Thoracic aorta (tissue), 2 donors: ENCODE data around the gene ZNF280B. TPM values are rescaled to one million over a fixed set of nuclear protein-coding genes. Genes with fewer than 3 reads are reported as not detected.

Source experiments
- ATAC-seq: fragments of 150-250 bp; one replicate; pipeline ENCODE4 v1.8.0; 2017; ENCODE audit warnings: low read depth; ENCODE audit not compliant: insufficient number of reproducible peaks, low FRiP score
- DNase-seq: peaks from one replicate; pipeline ENCODE4 v3.0.0-alpha.2; 2020; ENCODE audit warnings: low spot score
- H3K27ac ChIP-seq, 2 donors: fragments of 200-600 bp; sonication (generic); 1 replicate in 1 of 2; 2 replicates in 1 of 2; pipeline ENCODE4 v1.5.1; 2016; ENCODE audit warnings: mild to moderate bottlenecking in 2 of 2, moderate library complexity in 2 of 2
- H3K27me3 ChIP-seq: fragments of 200-600 bp; sonication (generic); replicated peaks from 2 replicates; pipeline ENCODE4 v1.6.0; 2016; ENCODE audit warnings: mild to moderate bottlenecking; ENCODE audit not compliant: insufficient read depth
- H3K36me3 ChIP-seq: fragments of 200-600 bp; sonication (generic); one replicate; pipeline ENCODE4 v1.5.1; 2016
- H3K4me1 ChIP-seq, 2 donors: fragments of 200-600 bp; sonication (generic); 1 replicate in 1 of 2; 2 replicates in 1 of 2; pipeline versions ENCODE4 v1.5.1 to v1.6.0; 2016; ENCODE audit warnings: low read depth in 2 of 2, mild to moderate bottlenecking in 1 of 2; ENCODE audit not compliant: control insufficient read depth in 1 of 2
- H3K4me3 ChIP-seq: fragments of 200-600 bp; sonication (generic); 2 replicates; pipeline ENCODE4 v1.5.1; 2016; ENCODE audit warnings: mild to moderate bottlenecking
- H3K9me3 ChIP-seq: fragments of 200-600 bp; sonication (generic); 2 replicates; pipeline ENCODE4 v1.5.1; 2016
- total RNA-seq, 2 donors: library from RNA; depleted of rRNA; stranded (reverse); fragments of >200 nt; gene quantifications; one replicate each; pipeline versions ENCODE4 v1.1.0 to v1.2.3, GENCODE V29; 2016
- TF ChIP-seq, protein P1 (sequence below): fragments of 200-600 bp; sonication (generic); IDR thresholded peaks from one replicate; pipeline ENCODE4 v1.5.1; 2019; ENCODE audit warnings: antibody characterized with exemption

ZNF280B gene
- total RNA-seq, 2 donors from 2014 or later, result not detected

DNA sequence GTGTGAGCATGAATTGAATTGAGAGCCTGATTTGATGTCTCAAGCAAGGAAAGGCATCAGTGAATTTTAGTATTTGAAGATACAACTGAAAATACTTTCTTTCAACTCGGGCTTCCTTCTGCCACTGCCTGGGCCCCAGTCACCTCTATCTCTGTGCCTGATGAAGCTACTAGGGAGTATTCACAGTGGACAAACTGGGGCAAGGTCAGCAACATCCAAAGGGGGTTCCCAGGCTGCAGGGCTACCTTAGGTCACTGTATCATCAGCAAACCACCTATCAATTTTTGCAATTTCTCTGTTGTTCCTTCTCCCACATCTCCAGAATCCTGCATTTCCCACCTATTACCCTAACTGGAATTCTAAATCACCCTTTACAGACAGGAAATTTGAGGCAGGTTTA is 40.4 kb upstream of the ZNF280B start:
- ATAC-seq, result no peak
- TF ChIP-seq, protein P1, sequence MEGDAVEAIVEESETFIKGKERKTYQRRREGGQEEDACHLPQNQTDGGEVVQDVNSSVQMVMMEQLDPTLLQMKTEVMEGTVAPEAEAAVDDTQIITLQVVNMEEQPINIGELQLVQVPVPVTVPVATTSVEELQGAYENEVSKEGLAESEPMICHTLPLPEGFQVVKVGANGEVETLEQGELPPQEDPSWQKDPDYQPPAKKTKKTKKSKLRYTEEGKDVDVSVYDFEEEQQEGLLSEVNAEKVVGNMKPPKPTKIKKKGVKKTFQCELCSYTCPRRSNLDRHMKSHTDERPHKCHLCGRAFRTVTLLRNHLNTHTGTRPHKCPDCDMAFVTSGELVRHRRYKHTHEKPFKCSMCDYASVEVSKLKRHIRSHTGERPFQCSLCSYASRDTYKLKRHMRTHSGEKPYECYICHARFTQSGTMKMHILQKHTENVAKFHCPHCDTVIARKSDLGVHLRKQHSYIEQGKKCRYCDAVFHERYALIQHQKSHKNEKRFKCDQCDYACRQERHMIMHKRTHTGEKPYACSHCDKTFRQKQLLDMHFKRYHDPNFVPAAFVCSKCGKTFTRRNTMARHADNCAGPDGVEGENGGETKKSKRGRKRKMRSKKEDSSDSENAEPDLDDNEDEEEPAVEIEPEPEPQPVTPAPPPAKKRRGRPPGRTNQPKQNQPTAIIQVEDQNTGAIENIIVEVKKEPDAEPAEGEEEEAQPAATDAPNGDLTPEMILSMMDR, result no peak
- Histone ChIP-seq H3K36me3 (no peaks in the 10 kb centered on the region), H3K4me1 (no peaks in the 10 kb centered on the region), H3K9me3 (no peaks in the 10 kb centered on the region), H3K27me3 (no peaks in the 10 kb centered on the region), H3K4me3 (no peak overlapping the region), H3K27ac (no peak overlapping the region)
- no peak for DNase-seq

DNA sequence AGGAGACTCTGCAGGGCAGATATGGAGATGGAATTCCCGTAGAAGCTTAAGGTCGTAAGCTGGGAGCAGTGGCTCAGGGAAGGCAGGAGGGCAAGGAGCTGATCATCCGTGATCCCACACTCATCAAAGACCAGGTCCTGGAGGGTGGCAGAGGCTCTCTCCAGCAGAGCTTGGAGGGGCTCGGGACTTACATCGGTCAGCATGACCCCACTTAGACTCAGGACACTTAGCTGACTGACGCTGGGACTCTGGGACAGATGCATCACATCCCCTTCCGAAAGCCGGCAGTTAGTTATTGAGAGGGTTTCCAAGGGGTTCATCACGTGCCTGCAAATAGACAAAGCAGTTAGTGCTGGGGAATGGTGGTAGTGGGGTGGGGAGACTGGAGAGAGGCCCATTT is 39.8 kb upstream of the ZNF280B start:
- no peaks in the 10 kb centered on the region for H3K36me3 ChIP-seq
- ATAC-seq (no peak), DNase-seq (no peak)
- H3K9me3 ChIP-seq, result no peaks in the 10 kb centered on the region
- no peaks in the 10 kb centered on the region for H3K4me1 ChIP-seq
- TF ChIP-seq, protein P1, result no peak
- H3K27me3 ChIP-seq, result no peaks in the 10 kb centered on the region
- no peak overlapping the region for H3K4me3 ChIP-seq
- H3K27ac ChIP-seq, result no peak overlapping the region

DNA sequence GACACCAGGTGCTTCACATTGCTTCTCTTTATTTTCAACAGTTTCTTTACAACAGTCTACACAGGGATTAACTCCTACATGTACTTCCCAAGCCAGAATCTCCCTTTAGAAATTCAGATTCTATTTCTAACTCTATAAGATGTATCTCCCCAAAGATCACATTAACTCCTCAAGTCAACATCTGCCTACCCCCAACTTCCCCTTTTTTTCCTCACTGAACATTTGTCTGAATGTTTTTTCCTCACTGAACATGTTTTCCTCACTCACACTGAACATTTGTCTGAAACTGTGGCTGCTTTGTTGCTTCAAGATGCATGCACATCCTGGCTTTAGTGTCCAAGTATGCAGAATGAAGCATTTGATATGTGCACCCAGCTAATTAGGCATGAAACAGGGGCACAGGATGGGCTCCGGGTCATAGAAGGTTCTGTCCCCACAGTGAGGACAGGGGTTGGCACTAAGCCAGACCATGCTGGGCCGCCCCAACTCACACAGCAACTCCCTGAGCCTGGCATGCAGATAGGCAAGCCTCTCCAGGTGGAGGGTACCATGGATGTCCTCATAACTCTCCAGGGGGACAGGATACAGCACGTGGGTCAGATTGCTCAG is 39.3 kb upstream of the ZNF280B start:
- H3K4me1 ChIP-seq, result no peaks in the 10 kb centered on the region
- no peak overlapping the region for H3K4me3 ChIP-seq
- DNase-seq (no peak), ATAC-seq (no peak)
- no peaks in the 10 kb centered on the region for H3K36me3 ChIP-seq
- no peak overlapping the region for H3K27ac ChIP-seq
- no peaks in the 10 kb centered on the region for H3K27me3 ChIP-seq
- H3K9me3 ChIP-seq, result no peaks in the 10 kb centered on the region
- TF ChIP-seq, protein P1, result no peak

DNA sequence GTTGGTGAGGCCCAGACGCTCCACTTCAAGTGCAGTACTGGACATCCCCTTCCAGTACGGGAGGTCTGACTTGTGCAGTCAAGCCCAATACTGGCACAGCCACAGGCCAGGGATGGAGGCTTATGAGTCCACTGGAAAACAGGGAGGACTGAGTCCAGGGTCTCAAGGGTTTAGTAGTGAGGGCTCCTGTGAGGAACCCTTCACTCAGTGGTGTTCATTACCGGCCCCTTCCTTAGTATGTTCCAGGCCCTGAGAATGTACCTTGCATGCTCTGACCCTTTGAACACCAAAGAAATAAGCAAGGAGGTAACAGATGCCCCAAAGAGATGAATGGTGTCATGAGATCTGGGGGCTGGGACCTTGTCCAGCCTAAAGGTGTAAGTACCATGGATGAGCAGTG is 38.7 kb upstream of the ZNF280B start:
- no peak overlapping the region for H3K27ac ChIP-seq
- no peaks in the 10 kb centered on the region for H3K4me1 ChIP-seq
- TF ChIP-seq, protein P1, result no peak
- DNase-seq, result no peak
- no peak overlapping the region for H3K4me3 ChIP-seq
- H3K27me3 ChIP-seq, result no peaks in the 10 kb centered on the region
- no peaks in the 10 kb centered on the region for H3K36me3 ChIP-seq
- H3K9me3 ChIP-seq, result no peaks in the 10 kb centered on the region
- no peak for ATAC-seq

DNA sequence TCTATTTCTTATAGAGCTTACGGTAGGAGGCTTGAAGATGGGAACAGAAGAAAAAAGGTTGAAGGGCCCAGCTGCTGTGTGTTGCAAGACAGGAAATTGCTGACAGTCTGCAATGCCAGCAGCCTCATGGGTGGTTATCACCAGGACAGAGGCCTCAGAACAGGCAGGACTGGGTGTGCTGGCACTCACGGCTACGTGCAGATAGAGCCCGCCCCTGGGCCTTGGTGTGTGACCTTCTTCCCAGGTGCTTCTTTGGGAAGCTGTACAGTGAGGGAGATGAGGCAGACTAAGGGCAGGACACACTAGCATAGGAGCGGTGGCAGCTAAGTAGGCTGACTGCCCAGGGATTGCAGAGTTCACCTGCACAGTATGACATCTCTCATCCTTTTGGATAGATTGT is 37.9 kb upstream of the ZNF280B start:
- TF ChIP-seq, protein P1, result no peak
- no peak for ATAC-seq
- no peak overlapping the region for H3K4me3 ChIP-seq
- no peaks in the 10 kb centered on the region for H3K27me3 ChIP-seq
- H3K27ac ChIP-seq, result no peak overlapping the region
- no peak for DNase-seq
- H3K9me3 ChIP-seq, result no peaks in the 10 kb centered on the region
- H3K36me3 ChIP-seq, result no peaks in the 10 kb centered on the region
- no peaks in the 10 kb centered on the region for H3K4me1 ChIP-seq
